HUES6 (cell line): ENCODE data around the gene VTI1A.

Source experiments
- H3K27ac ChIP-seq: 2 replicates; pipeline ENCODE4 v1.7.0; 2013; ENCODE audit warnings: low read depth, mild to moderate bottlenecking, low read length, inconsistent platforms
- H3K27me3 ChIP-seq: 2 replicates; pipeline ENCODE4 v1.6.1; 2013; ENCODE audit warnings: low read length; ENCODE audit not compliant: control insufficient read depth, insufficient read depth
- H3K36me3 ChIP-seq: 2 replicates; pipeline ENCODE4 v1.6.1; 2013; ENCODE audit warnings: low read length; ENCODE audit not compliant: control insufficient read depth, insufficient read depth
- H3K4me1 ChIP-seq: 2 replicates; pipeline ENCODE4 v1.6.1; 2013; ENCODE audit warnings: low read length; ENCODE audit not compliant: control insufficient read depth, insufficient read depth
- H3K4me3 ChIP-seq: 2 replicates; pipeline ENCODE4 v1.5.1; 2013; ENCODE audit warnings: low read depth, low read length
- H3K9ac ChIP-seq: one replicate; pipeline ENCODE4 v1.6.1; 2013; ENCODE audit warnings: mild to moderate bottlenecking, low read length
- H3K9me3 ChIP-seq: 2 replicates; pipeline ENCODE4 v1.6.1; 2013; ENCODE audit warnings: low read depth, low read length; ENCODE audit not compliant: control insufficient read depth, insufficient read depth

Gene VTI1A

GRCh38 chr10:112774210-112774609 is 327.2 kb downstream of the VTI1A start:
- Histone ChIP-seq H3K27me3 (no peaks in the 10 kb centered on the region), H3K9me3 (no peaks in the 10 kb centered on the region), H3K27ac (no peak overlapping the region), H3K9ac (no peak overlapping the region), H3K36me3 (no peaks in the 10 kb centered on the region), H3K4me1 (peaks cover 10% of the 10 kb centered on the region; the same call in 1 of the 2 replicates), H3K4me3 (no peak overlapping the region)

GRCh38 chr10:112774798-112775197 is 327.8 kb downstream of the VTI1A start:
- no peak overlapping the region for H3K4me3 ChIP-seq
- no peaks in the 10 kb centered on the region for H3K36me3 ChIP-seq
- no peak overlapping the region for H3K27ac ChIP-seq
- H3K9me3 ChIP-seq: no peaks in the 10 kb centered on the region
- peaks cover 10% of the 10 kb centered on the region; the same call in 1 of the 2 replicates for H3K4me1 ChIP-seq
- H3K9ac ChIP-seq: no peak overlapping the region
- no peaks in the 10 kb centered on the region for H3K27me3 ChIP-seq

GRCh38 chr10:112775381-112775780 is 328.4 kb downstream of the VTI1A start:
- H3K4me3 ChIP-seq: no peak overlapping the region
- H3K9me3 ChIP-seq: no peaks in the 10 kb centered on the region
- H3K27ac ChIP-seq: no peak overlapping the region
- H3K9ac ChIP-seq: no peak overlapping the region
- no peaks in the 10 kb centered on the region for H3K36me3 ChIP-seq
- no peaks in the 10 kb centered on the region for H3K27me3 ChIP-seq
- H3K4me1 ChIP-seq: peaks cover 10% of the 10 kb centered on the region; the same call in 1 of the 2 replicates

GRCh38 chr10:112775892-112776674 is 329.1 kb downstream of the VTI1A start:
- Histone ChIP-seq H3K9ac (no peak overlapping the region), H3K4me3 (no peak overlapping the region), H3K9me3 (no peaks in the 10 kb centered on the region), H3K36me3 (no peaks in the 10 kb centered on the region), H3K27ac (no peak overlapping the region), H3K27me3 (no peaks in the 10 kb centered on the region), H3K4me1 (peaks cover 10% of the 10 kb centered on the region; the same call in 1 of the 2 replicates)

- H3K4me1 ChIP-seq: peaks cover 10% of the 10 kb centered on the region; the same call in 1 of the 2 replicates
- no peak overlapping the region for H3K4me3 ChIP-seq
- H3K36me3 ChIP-seq: no peaks in the 10 kb centered on the region
- no peak overlapping the region for H3K27ac ChIP-seq
- H3K27me3 ChIP-seq: no peaks in the 10 kb centered on the region
- no peaks in the 10 kb centered on the region for H3K9me3 ChIP-seq
- H3K9ac ChIP-seq: no peak overlapping the region
Observed at GRCh38 chr10:112778579-112778978, 331.6 kb downstream of the VTI1A start.

GRCh38 chr10:112779025-112779770 is 332.2 kb downstream of the VTI1A start:
- H3K4me1 ChIP-seq: peaks cover 14% of the 10 kb centered on the region; the same call in 1 of the 2 replicates
- H3K36me3 ChIP-seq: no peaks in the 10 kb centered on the region
- no peaks in the 10 kb centered on the region for H3K9me3 ChIP-seq
- no peak overlapping the region for H3K27ac ChIP-seq
- H3K27me3 ChIP-seq: no peaks in the 10 kb centered on the region
- no peak overlapping the region for H3K9ac ChIP-seq
- no peak overlapping the region for H3K4me3 ChIP-seq

- Histone ChIP-seq H3K27ac (no peak overlapping the region), H3K36me3 (no peaks in the 10 kb centered on the region), H3K27me3 (no peaks in the 10 kb centered on the region), H3K9ac (no peak overlapping the region), H3K9me3 (no peaks in the 10 kb centered on the region), H3K4me1 (peaks cover 14% of the 10 kb centered on the region; the same call in 1 of the 2 replicates), H3K4me3 (no peak overlapping the region)
Observed at GRCh38 chr10:112782200-112782907, 335.3 kb downstream of the VTI1A start.

GRCh38 chr10:112783351-112784021 is 336.5 kb downstream of the VTI1A start:
- Histone ChIP-seq H3K9ac (no peak overlapping the region), H3K4me3 (no peak overlapping the region), H3K27ac (no peak overlapping the region), H3K36me3 (no peaks in the 10 kb centered on the region), H3K27me3 (no peaks in the 10 kb centered on the region), H3K9me3 (no peaks in the 10 kb centered on the region), H3K4me1 (peaks cover 11% of the 10 kb centered on the region; the same call in 1 of the 2 replicates)

- H3K4me3 ChIP-seq: no peak overlapping the region
- no peak overlapping the region for H3K9ac ChIP-seq
- H3K36me3 ChIP-seq: no peaks in the 10 kb centered on the region
- no peaks in the 10 kb centered on the region for H3K27me3 ChIP-seq
- H3K27ac ChIP-seq: no peak overlapping the region
- no peaks in the 10 kb centered on the region; the same call in 1 of the 2 replicates for H3K9me3 ChIP-seq
- peaks cover 11% of the 10 kb centered on the region; the same call in 1 of the 2 replicates for H3K4me1 ChIP-seq
Observed at GRCh38 chr10:112784022-112784461, 337.0 kb downstream of the VTI1A start.

- Histone ChIP-seq H3K4me3 (no peak overlapping the region), H3K9ac (no peak overlapping the region), H3K27ac (no peak overlapping the region), H3K9me3 (peaks cover 3% of the 10 kb centered on the region; the same call in 1 of the 2 replicates), H3K27me3 (no peaks in the 10 kb centered on the region), H3K36me3 (no peaks in the 10 kb centered on the region), H3K4me1 (peaks cover 11% of the 10 kb centered on the region)
Observed at GRCh38 chr10:112785089-112785488, 338.1 kb downstream of the VTI1A start.
